Stimulated activated naive CD8-positive, alpha-beta T cell treated with anti-CD3 and anti-CD28 coated beads, Interleukin-15, Interleukin-2, amounts not matched to agents 100 ng/mL and 50 ng/mL, for 24 hours (primary cell): ENCODE results near the gene CABLES2.

ENCODE experiments used
- H3K27ac Mint-ChIP-seq: one replicate; pipeline ENCODE4 v1.8.0; 2021; ENCODE audit warnings: mild to moderate bottlenecking, mixed read lengths
- H3K27me3 Mint-ChIP-seq: one replicate; pipeline ENCODE4 v1.8.0; 2021; ENCODE audit warnings: mixed read lengths
- H3K36me3 Mint-ChIP-seq: one replicate; pipeline ENCODE4 v1.8.0; 2021; ENCODE audit warnings: low read depth, mixed read lengths
- H3K4me1 Mint-ChIP-seq: one replicate; pipeline ENCODE4 v1.8.0; 2021; ENCODE audit warnings: low read depth, mixed read lengths
- H3K4me3 Mint-ChIP-seq: one replicate; pipeline ENCODE4 v1.8.0; 2021; ENCODE audit warnings: mild to moderate bottlenecking, mixed read lengths
- H3K9me3 Mint-ChIP-seq: one replicate; pipeline ENCODE4 v1.8.0; 2021; ENCODE audit warnings: mixed read lengths

CABLES2 gene

DNA sequence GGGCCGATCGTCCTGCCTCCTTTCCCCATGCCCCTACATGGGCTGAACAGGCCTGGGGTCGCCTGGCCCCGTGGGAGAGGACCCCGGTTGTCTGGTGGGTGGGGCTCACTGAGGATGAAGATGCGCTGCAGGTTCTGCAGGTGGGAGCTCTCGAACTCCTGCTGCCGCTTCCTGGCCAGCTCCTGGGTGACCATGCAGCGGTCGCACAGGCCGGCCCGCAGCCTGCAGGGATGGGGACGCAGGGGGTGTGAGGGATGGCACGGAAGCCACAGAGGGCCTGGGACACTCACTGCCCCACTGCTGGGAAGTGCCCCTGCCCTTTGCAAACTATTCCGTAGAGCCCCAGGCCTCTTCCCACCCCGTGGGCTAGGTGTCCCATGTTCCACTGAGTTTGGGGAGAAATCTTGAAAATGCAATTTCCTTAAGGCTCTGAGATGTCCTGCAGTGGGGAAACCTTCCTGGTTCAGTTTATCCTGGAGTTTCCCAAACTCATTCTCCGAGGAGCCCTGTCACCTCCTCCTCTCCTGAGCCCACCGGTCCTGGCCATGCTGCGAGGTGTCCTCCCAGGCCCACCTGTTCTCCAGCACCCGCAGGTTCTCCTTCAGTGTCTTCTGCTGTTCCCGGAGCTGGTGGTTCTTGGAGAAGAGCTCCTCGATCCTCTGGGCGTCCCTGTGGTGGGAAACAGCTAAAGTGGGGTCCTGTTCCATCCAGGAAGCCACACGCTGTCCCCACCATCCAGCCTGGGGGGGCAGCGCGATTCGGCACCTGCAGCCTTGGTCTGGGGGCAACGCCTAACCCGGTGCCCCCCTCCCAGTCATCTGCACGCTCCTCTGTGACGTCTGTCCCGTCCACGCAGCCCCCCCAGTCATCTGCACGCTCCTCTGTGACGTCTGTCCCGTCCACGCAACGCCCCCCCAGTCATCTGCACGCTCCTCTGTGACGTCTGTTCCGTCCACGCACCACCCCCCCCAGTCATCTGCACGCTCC is 9.9 kb upstream of the CABLES2 start:
- Mint-ChIP-seq H3K27me3 (no peaks in the 10 kb centered on the region), H3K9me3 (no peaks in the 10 kb centered on the region), H3K36me3 (no peaks in the 10 kb centered on the region), H3K4me1 (no peaks in the 10 kb centered on the region), H3K4me3 (no peak overlapping the region), H3K27ac (no peak overlapping the region)

DNA sequence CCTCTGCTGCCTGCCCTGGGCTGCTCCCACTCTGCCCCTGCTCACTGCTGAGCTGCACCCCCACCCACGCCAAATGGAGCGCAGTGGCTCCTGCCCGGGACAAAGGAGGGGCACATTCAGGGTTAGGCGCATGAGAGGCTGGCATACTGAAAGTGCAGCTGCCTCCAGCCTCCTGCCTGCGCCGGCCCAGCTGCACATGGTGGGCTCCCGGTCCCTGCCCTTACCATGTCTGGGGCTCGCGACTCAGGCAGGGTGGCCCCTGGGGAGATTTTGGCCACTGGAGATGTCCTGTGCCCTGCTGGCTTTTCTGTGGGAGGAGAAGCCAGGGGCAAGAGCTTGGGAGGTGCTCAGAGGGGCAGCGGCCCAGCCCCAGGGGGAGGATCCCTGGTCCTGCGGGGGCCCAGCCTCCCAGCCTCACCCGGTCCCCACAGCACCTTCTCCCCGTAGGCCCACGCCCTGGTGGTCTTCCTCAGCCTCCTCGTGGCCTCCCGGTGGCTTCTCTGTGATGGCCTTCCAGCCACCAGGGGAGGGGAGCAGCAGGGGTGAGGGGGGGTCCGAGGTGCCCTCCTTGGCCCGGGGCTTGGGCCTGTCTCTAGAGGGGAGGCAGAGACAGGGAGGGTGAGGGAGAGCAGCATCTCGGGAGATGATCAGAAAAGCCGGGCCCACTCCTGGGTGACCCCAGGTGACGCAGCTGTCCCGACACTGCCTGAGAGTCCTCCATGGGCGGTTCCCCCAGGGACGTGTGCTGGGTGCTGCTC is 8.4 kb upstream of the CABLES2 start:
- Mint-ChIP-seq H3K4me1 (no peaks in the 10 kb centered on the region), H3K4me3 (no peak overlapping the region), H3K36me3 (no peaks in the 10 kb centered on the region), H3K9me3 (no peaks in the 10 kb centered on the region), H3K27me3 (no peaks in the 10 kb centered on the region), H3K27ac (no peak overlapping the region)

DNA sequence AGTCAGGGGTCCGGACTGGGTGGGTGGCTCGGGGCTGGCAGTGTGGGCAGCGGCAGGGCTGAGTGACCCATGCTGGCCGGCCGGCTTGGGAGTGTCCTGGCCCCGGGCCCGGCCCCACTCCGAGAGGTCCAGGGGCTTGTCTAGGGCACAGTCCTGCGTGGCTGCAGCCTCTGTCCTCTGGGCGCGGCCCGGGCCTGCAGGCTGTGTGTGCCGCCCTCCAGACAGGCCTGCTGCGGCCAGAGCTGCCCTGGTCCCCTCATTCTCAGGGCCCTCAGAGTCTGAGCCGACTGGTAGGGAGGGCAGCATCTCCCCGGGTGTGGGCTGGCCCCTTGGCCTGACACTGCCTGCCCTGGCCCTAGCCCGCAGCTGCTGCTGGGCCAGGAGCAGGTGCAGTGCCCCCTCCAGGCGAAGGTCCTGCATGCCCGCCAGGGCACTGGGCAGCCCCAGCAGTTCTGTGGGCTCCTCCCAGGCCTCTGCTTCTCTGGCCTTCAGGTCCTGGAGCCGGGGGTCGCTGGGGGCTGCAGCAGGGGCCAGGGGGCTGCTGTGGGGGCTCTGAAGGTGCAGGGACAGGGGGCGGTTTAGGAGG is 6.9 kb upstream of the CABLES2 start:
- Mint-ChIP-seq H3K36me3 (no peaks in the 10 kb centered on the region), H3K4me1 (peaks cover 4% of the 10 kb centered on the region), H3K4me3 (no peak overlapping the region), H3K27ac (no peak overlapping the region), H3K27me3 (peaks cover 4% of the 10 kb centered on the region), H3K9me3 (no peaks in the 10 kb centered on the region)

DNA sequence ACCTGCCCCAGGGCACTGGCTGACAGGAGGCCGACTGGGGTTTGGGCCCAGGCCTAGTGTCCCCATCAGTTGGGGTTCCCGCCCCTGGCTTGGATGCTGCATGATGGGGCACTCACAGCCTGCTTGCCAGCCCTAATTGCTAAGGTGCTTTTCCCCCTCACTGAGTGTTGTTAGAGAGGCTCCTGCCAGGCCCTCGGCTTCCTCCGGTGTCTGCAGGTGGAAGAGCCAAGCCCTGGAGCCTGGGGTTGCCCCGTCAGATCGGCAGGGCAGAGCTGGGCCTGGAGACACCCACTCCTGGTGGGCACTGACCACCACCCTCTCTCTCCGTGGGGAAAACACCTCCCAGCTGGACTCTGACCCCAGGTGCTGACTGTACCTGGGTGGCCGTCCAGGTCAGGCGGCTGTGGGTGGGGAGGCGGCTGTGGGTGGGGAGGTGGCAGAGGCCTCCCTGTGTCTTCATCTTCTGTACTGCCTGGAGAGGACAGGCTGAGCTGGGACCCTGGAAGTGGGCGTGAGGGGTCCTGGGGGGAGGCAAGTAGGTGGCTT is 6.0 kb upstream of the CABLES2 start:
- H3K9me3 Mint-ChIP-seq, result no peaks in the 10 kb centered on the region
- no peak overlapping the region for H3K4me3 Mint-ChIP-seq
- H3K27me3 Mint-ChIP-seq, result peaks cover 4% of the 10 kb centered on the region
- no peaks in the 10 kb centered on the region for H3K36me3 Mint-ChIP-seq
- no peak overlapping the region for H3K27ac Mint-ChIP-seq
- H3K4me1 Mint-ChIP-seq, result peaks cover 4% of the 10 kb centered on the region

DNA sequence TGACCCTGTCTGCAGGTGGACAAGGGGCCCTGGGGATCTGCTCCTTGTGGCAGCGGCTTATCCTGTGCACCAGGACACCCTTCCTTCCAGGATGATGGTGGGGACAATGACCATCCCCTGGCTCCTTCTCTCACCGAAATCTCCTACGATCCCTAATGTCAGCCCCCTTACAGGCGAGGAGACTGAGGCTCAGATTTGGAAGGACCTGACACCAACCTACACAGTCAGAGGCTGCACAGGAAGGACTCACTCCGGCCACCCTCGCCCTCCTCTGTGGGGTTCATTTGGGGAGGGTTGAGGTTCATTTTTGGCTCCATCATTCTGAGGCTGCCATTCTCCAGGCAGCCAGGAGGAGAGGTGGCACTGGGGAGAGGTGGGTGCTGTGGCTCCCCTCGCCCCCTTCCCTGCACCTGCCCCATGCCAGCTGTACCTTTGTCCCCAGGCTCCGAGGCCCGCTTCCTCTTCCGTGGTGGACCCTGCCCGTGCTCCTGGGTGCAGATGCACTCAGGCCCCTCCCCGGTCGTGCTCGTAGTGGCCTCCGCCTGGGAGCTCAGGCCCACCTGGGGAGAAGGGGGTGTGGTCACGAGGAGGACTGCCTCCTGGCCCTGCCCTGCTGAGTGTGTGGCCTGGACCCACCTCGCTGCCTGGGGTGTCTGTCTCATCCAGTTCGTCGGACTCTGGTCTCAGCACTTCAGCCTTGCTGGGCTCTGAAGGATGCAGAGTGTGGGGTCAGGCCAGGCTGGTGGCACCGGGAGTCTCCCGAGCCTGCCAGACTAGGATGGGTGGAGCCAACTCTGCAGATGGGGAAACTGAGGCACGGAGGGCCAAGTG is 5.3 kb upstream of the CABLES2 start:
- Mint-ChIP-seq H3K27me3 (peaks cover 4% of the 10 kb centered on the region), H3K36me3 (no peaks in the 10 kb centered on the region), H3K4me3 (no peak overlapping the region), H3K27ac (no peak overlapping the region), H3K4me1 (peaks cover 9% of the 10 kb centered on the region), H3K9me3 (no peaks in the 10 kb centered on the region)

DNA sequence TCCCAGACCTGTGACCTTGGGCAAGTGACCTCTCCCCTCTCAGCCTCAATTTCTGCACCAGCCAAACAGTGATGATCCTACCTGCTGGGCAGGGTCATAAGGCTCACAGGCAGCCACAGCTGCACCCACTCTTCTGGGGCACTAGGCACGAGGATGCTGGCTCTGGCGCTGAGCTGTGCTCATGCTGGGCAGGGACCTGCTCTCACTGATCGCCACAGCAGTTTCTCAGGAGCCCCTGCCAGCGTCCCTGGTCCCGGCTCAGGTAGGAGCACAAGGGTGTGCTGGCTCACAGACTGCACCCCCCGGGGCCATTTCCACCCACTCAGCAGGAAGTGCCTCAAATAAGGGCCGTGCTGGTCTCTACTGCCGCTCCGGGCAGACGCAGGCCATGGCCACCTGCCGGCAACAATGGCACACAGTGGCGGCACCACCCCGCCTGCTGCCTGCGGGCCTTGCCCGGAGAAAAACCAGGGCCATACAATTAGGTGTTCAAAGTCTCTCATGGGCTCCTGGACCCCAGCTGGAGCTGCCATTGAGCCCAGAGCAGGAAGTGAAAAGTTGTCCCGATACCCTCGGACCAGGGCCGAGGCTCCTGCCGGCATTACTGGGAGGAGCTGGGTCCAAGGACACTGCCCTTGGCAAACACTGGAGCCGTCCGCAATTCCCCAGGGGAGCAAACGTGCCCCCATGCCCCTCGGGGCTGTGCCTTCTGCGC is 4.6 kb upstream of the CABLES2 start:
- Mint-ChIP-seq H3K36me3 (no peaks in the 10 kb centered on the region), H3K4me1 (peaks cover 9% of the 10 kb centered on the region), H3K9me3 (no peaks in the 10 kb centered on the region), H3K4me3 (no peak overlapping the region), H3K27me3 (peaks cover 4% of the 10 kb centered on the region), H3K27ac (no peak overlapping the region)

DNA sequence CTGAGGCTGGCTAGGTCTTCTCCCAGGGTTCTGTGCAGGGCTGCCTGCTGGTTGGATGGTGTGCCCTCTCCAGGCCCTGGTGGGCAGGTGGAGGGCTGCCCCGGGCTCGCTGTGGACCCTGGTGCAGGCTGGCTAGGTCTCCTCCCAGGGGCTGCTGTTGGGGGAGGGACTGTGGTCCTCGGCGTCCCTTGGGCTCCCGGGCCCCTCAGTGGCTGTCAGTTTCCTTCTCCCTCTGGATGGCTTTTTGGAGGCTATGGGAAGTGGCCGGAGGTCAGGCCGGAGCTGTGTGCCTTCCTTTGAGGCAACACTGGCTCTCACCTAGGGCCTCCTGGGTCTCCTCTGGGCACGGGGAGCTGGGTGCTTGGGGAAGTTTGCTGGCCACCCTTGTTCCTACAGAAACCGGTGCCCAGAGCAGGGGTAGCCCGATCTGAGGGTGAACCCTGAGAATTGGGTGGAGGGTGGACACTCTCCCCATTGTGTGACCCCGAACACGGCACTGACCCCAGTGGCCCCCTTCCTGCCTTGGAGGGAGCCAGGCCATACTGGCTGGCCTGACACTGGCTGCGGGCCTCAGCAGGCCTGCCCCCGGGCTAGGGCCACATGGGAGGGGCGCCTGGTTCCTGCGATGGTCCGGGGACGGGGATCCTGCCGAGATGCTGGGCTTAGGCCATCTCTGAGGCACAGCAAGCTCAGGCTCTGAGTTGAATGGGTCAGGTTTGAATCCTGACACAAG is 3.8 kb upstream of the CABLES2 start:
- Mint-ChIP-seq H3K36me3 (no peaks in the 10 kb centered on the region), H3K9me3 (no peaks in the 10 kb centered on the region), H3K27ac (no peak overlapping the region), H3K4me1 (peaks cover 13% of the 10 kb centered on the region), H3K27me3 (peaks cover 4% of the 10 kb centered on the region), H3K4me3 (no peak overlapping the region)

DNA sequence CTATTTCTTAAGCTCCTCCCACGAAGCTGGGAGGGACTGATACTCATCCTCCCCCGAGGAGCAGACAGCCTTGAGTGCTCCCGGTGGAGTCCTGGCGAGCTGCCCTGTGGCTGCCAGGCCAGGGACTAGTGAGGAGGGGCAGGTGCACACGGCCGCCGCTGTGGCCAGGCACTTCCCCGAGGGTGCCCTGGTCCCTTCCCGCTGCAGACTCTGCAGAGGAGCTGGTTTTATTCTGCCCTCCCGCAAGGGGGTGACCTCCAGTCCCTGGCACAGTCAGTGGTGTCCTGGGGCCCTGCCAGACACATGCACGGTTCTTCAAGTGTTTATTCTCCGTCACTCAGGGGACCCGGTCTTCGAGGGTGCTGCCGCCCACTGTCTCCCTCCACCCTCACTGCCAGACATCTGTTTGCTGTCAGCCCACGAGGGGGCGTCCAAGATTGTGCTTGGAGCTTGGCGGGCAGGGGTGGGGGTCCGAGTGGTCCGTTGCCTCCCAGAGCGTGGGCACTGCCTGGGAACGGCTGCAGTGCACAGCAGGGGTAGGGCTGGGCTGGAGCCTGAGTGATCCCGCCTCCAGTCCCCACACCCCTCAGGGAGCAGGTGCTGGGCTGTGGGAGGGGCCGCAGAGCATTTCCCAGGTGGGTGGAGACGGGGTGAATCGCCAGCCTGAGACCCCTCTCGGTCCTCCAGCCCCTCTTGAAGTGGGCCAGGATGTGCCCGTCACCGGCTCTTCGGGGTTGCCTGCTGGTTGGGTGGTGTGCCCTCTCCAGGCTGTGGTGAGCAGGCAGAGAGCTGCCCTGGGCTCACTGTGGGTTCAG is 3.1 kb upstream of the CABLES2 start:
- H3K4me1 Mint-ChIP-seq, result peaks cover 20% of the 10 kb centered on the region
- no peak overlapping the region for H3K27ac Mint-ChIP-seq
- H3K4me3 Mint-ChIP-seq, result no peak overlapping the region
- no peaks in the 10 kb centered on the region for H3K9me3 Mint-ChIP-seq
- H3K36me3 Mint-ChIP-seq, result no peaks in the 10 kb centered on the region
- H3K27me3 Mint-ChIP-seq, result peaks cover 4% of the 10 kb centered on the region

DNA sequence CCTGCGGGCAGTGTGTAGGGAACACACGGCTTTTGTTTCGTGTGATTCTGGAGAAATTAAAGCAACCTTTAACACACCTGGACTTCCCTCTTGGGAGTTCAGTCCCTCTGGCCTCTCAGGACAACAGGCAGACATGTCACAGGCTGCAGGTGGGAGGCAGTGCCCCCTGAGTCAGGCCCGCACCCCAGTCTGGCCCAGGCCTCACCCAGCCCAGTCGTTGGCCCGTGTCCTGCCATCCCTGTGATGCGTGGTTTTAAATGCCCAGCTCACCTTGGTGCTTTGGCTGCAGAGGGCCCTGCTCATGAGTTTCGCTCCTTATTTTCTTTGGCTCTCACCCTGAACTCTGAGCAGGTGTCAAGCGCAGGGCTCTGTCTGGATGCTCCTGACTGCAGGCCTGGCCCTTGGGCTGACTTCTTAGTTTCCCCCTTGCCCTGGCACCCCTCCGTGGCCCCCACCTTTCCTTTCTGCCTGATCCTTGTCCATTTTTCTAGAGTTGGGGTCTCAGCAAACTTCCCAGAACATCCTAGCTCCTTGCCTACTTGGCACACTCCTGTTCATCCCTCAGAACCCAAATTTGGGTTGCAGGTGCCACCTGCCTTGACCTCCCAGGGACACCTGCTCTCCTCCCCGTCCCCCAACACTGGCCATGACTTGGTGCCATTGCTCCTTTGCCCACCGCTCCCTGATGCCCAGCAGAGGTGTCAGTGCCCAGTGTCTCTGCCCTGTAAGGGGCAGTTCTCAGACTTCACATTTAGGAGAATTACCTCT is 2.2 kb upstream of the CABLES2 start:
- peaks cover 22% of the 10 kb centered on the region for H3K4me1 Mint-ChIP-seq
- H3K27me3 Mint-ChIP-seq, result peaks cover 4% of the 10 kb centered on the region
- H3K27ac Mint-ChIP-seq, result no peak overlapping the region
- no peak overlapping the region for H3K4me3 Mint-ChIP-seq
- no peaks in the 10 kb centered on the region for H3K36me3 Mint-ChIP-seq
- no peaks in the 10 kb centered on the region for H3K9me3 Mint-ChIP-seq

DNA sequence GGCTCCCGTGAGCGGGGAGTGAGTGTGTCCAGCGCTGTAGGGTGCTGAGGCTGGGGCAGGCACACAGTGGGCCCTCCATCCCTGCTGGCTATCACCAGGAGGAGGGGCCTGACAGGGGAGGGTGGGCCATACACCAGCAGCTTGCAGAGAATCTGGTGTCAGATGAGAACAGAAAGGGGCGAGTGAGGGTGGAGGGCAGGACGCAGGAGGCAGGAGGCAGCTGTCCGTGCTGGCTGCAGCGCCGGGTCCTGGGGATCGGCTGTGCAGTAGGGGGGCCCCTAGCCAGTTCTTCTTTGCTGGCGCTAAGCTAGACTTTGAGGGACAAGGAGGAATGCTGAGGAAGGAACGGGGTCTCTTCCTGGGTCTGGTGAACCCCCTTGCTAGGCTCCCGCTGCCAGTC is 1.6 kb upstream of the CABLES2 start:
- Mint-ChIP-seq H3K4me3 (no peak overlapping the region), H3K27ac (no peak overlapping the region), H3K9me3 (no peaks in the 10 kb centered on the region)

DNA sequence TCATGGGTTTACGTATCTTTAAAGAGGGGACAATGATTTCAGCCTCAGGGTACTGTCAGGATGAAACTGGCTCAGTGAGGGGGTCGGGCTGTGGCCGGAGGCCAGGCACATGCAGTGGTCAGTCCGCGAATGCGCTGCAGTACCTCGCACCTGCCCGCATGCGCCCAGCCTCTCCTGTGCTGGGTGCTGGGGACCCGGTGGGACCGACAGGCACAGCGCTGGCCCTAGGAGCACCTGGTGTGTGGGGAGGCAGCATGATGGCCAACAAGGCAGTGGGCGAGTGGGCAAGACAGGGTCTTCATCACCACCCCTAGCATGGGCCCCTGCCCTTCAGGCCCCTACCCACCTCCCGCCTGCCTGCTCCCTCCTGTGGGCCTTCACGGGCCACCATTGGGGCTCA is 970 bp upstream of the CABLES2 start:
- peak overlapping the region; percentile 41 for H3K4me3 Mint-ChIP-seq
- no peaks in the 10 kb centered on the region for H3K9me3 Mint-ChIP-seq
- H3K27me3 Mint-ChIP-seq, result peaks cover 4% of the 10 kb centered on the region
- H3K36me3 Mint-ChIP-seq, result no peaks in the 10 kb centered on the region
- H3K4me1 Mint-ChIP-seq, result peaks cover 22% of the 10 kb centered on the region
- peak overlapping the region; percentile 82 for H3K27ac Mint-ChIP-seq

More for the DNA sequence above, 1.6 kb upstream of the CABLES2 start:
- peaks cover 22% of the 10 kb centered on the region for H3K4me1 Mint-ChIP-seq
- H3K27me3 Mint-ChIP-seq, result peaks cover 4% of the 10 kb centered on the region
- H3K36me3 Mint-ChIP-seq, result no peaks in the 10 kb centered on the region

DNA sequence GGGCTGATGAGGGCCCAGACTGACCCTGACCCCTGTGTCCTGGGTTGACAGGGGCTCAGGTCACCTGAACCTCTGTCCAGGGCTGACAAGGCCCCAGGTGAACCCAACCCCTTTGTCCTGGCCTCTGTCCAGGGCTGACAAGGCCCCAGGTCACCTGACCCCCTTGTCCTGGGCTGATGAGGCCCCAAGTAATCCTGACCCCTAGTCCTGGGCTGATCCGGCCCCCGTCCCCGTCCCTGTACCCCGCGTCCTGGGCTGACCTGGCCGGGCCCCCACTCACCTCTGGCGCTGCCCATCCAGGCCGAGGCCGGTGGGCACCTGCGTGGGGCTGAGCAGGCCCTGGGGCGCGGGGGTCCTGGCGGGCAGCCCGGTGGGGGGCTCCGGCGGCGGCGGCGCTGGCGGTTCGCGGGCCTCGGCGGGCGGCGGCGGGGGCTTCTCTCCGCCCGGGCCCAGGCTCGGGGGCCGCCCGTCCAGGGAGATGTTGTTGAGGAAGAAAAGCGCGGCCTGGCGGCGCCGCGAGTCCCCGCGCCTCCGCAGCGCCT is 379 bp downstream of the CABLES2 start:
- Mint-ChIP-seq H3K9me3 (no peaks in the 10 kb centered on the region), H3K4me1 (peaks cover 22% of the 10 kb centered on the region), H3K4me3 (peak overlapping the region; percentile 75), H3K27ac (no peak overlapping the region), H3K36me3 (no peaks in the 10 kb centered on the region), H3K27me3 (peaks cover 4% of the 10 kb centered on the region)
